HCEC 1CT (cell line): ENCODE results near the gene DNAJC25.

ENCODE experiments used
- DNase-seq: peaks from one replicate; pipeline ENCODE4 v3.0.0-alpha.2; 2017

DNAJC25 gene

GRCh38 chr9:111674319-111674718 is 43.2 kb downstream of the DNAJC25 start:
- no peak for DNase-seq

GRCh38 chr9:111676116-111676515 is 45.0 kb downstream of the DNAJC25 start:
- no peak for DNase-seq

GRCh38 chr9:111678293-111678692 is 47.2 kb downstream of the DNAJC25 start:
- DNase-seq = no peak

GRCh38 chr9:111679199-111679598 is 48.1 kb downstream of the DNAJC25 start:
- no peak for DNase-seq

- DNase-seq = no peak
These were observed 52.3 kb downstream of the DNAJC25 start for GRCh38 chr9:111683392-111683791.

- DNase-seq = peak; percentile 55
These were observed 60.7 kb downstream of the DNAJC25 start for GRCh38 chr9:111691672-111692329.

GRCh38 chr9:111696796-111697195 is 65.7 kb downstream of the DNAJC25 start:
- DNase-seq = no peak

- DNase-seq = no peak
These were observed 69.6 kb downstream of the DNAJC25 start for GRCh38 chr9:111700776-111701175.
